OCI-LY7 (cell line): ENCODE data around the gene CIITA.

Experiments used
- EZH2phosphoT487 ChIP-seq: fragments of 200-600 bp; sonication (generic); IDR thresholded peaks from 2 replicates; pipeline ENCODE4 v1.6.1; 2018; ENCODE audit warnings: low read depth, borderline replicate concordance, mild to moderate bottlenecking, mixed run types, antibody characterized with exemption, low read length, moderate library complexity, mixed read lengths
- TF ChIP-seq, protein P1 (sequence below): fragments of 200-600 bp; sonication (generic); conservative IDR thresholded peaks from 2 replicates; pipeline ENCODE4 v1.5.1; 2014; ENCODE audit warnings: mild to moderate bottlenecking, antibody characterized with exemption, low read length, moderate library complexity, mixed read lengths

GRCh38 chr16:10961231-10961630 is 84.2 kb downstream of the CIITA start:
- TF ChIP-seq, protein P1, sequence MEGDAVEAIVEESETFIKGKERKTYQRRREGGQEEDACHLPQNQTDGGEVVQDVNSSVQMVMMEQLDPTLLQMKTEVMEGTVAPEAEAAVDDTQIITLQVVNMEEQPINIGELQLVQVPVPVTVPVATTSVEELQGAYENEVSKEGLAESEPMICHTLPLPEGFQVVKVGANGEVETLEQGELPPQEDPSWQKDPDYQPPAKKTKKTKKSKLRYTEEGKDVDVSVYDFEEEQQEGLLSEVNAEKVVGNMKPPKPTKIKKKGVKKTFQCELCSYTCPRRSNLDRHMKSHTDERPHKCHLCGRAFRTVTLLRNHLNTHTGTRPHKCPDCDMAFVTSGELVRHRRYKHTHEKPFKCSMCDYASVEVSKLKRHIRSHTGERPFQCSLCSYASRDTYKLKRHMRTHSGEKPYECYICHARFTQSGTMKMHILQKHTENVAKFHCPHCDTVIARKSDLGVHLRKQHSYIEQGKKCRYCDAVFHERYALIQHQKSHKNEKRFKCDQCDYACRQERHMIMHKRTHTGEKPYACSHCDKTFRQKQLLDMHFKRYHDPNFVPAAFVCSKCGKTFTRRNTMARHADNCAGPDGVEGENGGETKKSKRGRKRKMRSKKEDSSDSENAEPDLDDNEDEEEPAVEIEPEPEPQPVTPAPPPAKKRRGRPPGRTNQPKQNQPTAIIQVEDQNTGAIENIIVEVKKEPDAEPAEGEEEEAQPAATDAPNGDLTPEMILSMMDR, result no peak
- no peak for TF ChIP-seq EZH2phosphoT487
